H1 (cell line): Measurements from ENCODE around the gene NME4. TPM values are rescaled to one million over a fixed set of nuclear protein-coding genes. Genes with fewer than 3 reads are reported as not detected.

Experiments
- CTCF ChIP-seq, 3 experiments: IDR thresholded peaks; 1 replicate in 2 of 3; 2 replicates in 1 of 3; pipeline versions ENCODE4 v1.5.1 to v1.6.1; 2011; ENCODE audit warnings: low read length in 3 of 3, mild to moderate bottlenecking in 3 of 3, inconsistent platforms in 2 of 3, low read depth in 1 of 3, moderate library complexity in 1 of 3; ENCODE audit not compliant: insufficient read depth in 1 of 3; ENCODE audit errors: control extremely low read depth in 1 of 3
- polyA plus RNA-seq, 7 experiments: library from polyadenylated mRNA; depleted of rRNA in 3 of 7; stranded (reverse) in 5 of 7; unstranded in 2 of 7; fragments of >200 nt in 5 of 7; fragments of 200-250 nt in 2 of 7; gene quantifications; 1 replicate in 5 of 7; 2 replicates in 1 of 7; 4 replicates in 1 of 7; pipeline versions ENCODE4 v1.2.1 to v1.2.3, GENCODE V29; 2011 to 2013; ENCODE audit warnings: missing spikeins in 2 of 7, mixed read lengths in 2 of 7
- total RNA-seq: library from RNA; stranded (reverse); fragmentation: NEBNext Ultra II Directional; extraction: Animal tissue kit (Norgen Biotek cat#: 25700); gene quantifications from 2 replicates; pipeline ENCODE4 v1.2.1, GENCODE V29; 2021

The NME4 gene
- total and polyA plus RNA-seq, 2 of the 8 experiments (the other 6 are each of a cell fraction or from before 2014, with no cell fraction given) = 408 to 863 TPM

- TF ChIP-seq CTCF (IDR thresholded peaks at IDR 0.05; ENCODE audit: control extremely low read depth in 1 of 3, insufficient read depth in 1 of 3, low read depth in 1 of 3, low read length in 3 of 3) = peak in 1 of 3 experiments; percentile 38; a peak in 1 of 4 replicates
Measured at GRCh38 chr16:398561-399339, 1.8 kb downstream of the NME4 start (continued).
